ENCODE results near the gene RXFP4.

GRCh38 chr1:155941845-155942531 lies 550 bp downstream of the RXFP4 start:
- TF ChIP-seq CTCF (IDR thresholded peaks at IDR 0.05) (no peak), POLR2AphosphoS5 (IDR thresholded peaks at IDR 0.05; ENCODE audit: low read depth, low read length) (0 out of 2 replicates have a peak, but pooled peaks have one; percentile 3), TAF1 (IDR thresholded peaks at IDR 0.05; ENCODE audit: borderline replicate concordance, low read depth, low read length) (no peak)
